GM18868 (cell line): Measurements from ENCODE around the gene TYMP.
A peak's percentile ranks its signal among the peaks of the same experiment; 100 is the strongest.

Experiments used
- ATAC-seq: cut with Tn5 transposase; IDR thresholded peaks from one replicate; pipeline ENCODE4 v1.9.1; 2021; ENCODE audit warnings: mild to moderate bottlenecking, moderate library complexity; ENCODE audit not compliant: unreplicated experiment

Gene TYMP, protein sequence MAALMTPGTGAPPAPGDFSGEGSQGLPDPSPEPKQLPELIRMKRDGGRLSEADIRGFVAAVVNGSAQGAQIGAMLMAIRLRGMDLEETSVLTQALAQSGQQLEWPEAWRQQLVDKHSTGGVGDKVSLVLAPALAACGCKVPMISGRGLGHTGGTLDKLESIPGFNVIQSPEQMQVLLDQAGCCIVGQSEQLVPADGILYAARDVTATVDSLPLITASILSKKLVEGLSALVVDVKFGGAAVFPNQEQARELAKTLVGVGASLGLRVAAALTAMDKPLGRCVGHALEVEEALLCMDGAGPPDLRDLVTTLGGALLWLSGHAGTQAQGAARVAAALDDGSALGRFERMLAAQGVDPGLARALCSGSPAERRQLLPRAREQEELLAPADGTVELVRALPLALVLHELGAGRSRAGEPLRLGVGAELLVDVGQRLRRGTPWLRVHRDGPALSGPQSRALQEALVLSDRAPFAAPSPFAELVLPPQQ

DNA sequence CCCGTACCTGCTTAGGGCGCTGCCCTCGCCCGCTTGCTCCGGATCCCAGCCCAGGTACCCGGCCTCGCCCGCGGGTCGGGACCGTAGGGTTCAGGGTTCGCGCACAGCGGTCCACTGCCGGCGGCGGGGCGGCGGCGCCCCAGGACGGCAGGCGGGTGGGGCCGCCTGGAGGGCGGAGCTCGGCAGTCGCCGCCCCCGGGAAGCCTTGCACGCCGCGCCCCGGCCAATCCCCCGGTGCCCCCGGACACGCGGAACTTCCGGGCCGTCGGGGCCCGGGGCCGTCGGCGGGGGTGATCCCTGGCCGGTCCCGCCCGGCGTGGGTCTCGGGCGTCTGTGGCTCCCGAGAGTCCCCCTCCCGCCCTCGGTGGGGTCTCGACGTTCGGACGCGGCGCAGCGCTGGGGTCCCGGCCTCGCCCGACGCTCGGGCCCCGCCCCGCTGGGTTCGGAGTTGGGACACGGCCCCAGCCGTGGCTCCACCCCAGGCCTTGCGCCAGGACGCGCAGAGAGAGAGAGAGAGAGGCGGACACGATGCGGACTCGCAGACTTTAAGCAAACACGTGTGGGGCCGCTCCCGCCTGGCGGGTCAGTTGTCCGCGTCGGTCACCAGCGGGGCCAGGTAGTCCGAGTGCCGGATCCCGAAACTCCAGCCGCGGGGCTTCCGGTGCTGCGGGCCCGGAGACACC is at the start of gene TYMP:
TSS of gene TYMP (minus strand) at position 116 of the 683 bp plus-strand sequence. CDS start 303 bp downstream, outside the sequence.
- peak; percentile 20 for ATAC-seq

- no peak for ATAC-seq
These were observed 49.0 kb upstream of the TYMP start for GRCh38 chr22:50578776-50579310.

DNA sequence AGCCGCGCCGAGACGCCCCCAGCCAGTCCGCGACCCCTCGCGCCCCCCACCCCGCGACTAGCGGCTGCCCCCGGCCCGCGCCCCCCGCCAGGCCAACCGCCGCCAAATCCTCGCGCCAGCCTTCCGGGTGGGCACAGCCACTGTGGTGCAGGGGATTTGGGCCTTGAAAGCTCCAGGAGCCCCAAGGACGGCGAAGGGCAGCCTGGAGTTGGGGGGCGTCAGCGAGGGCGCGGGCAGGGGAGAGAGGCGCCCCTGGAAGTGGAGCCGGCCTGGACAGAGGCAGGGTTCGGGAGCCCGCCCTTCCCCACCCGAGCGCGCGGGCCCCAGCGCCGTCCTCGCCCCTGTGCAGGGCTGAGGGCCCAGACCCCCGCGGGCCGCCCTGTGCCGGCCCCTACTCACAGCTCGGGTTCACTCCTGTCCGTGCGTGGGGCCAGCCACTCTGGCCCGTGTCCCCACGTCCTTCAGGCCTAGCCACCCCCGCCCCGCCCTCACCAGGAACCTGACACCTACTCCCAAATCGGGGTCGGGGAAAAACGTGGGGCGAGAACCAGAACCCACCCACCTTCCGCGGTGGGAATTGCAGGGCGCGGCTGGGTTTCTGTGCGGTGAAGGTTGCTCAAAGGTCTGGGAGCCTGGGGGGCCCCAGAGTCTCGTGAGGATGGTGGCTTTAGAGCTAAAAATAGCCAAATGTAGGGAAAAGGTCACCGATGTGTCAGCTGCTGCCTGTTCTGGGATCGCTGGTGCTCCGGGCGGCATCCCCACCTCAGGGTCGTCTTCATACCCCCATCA is 48.4 kb upstream of the TYMP start, which contains the start of gene CPT1B:
TSS of gene CPT1B (minus strand) at position 441 of the 789 bp plus-strand sequence. CDS start 512 bp downstream, outside the sequence.
- no peak for ATAC-seq

DNA sequence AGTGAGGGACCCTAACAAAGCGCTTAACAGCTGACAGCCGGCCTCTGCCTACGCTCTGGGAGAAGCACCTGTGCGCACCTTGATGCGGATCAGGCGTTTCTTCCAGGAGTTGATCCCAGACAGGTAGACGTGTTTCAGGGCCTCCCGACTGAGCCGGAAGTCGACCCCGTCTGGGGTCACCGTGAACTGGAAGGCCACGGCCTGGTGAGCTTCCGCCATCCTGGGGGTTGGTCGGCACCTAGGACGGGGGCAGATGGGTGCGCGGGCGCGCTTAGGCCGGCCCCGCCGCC is 47.8 kb upstream of the TYMP start:
- ATAC-seq: no peak

DNA sequence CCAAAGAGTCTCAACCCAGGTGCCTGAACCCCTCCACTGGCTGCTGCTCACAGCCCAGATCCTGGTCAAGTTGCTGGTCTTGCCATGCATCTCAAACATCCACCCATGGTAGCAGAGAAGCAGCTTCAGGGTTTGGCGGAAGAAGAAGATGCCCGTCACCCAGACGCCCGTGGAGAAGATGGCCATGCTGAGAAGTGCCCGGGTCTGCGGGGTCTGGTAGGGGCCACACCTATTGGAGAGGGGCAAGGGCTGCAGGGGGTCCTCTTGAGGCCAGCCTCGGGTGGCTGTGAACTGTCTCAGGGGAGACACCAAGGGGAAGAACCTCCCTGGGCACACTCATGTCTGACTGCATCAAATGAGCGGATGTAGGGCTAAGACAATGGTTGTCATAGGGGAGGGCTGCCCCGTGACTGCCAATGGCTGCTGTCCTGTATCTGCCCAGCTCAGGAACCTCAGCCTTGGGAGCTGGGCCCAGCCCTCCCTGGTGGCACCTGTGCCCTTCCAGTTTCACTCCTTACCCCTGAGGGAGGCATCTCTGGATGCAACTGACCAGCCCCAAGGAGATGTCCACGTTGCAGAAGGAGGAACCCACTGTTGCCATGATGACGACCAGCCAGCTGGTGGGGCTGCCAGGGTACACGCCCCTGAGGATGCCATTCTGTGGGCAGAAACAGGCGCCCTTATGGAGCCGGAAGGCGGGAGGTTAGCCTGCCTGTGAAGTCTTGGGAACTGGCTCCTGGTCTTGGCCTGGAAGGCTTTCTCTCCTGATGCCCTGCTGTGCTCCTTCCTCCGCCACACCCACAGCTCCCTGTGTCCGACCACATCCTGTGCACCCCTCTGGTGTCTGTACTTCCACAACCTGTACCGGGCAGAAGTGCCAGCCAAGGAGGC is 47.2 kb upstream of the TYMP start:
- no peak for ATAC-seq

DNA sequence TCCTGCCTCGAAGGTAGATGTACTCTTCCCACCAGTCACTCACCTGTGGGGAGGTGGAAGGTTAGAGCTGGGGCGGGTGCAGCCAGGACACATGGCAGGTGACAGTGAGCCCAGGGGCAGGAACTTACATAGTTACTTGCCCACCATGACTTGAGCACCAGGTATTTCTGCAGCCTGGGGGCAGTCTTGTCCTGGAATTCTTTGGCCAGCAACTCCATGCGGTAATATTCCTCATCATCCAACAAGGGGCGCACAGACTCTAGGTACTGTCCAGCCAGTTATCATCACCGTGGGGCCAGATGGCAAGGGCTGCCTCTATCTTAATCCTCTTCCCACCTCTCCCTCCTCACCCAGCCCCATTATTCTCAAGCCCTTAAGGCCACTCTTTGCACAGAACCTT is 46.3 kb upstream of the TYMP start:
- ATAC-seq: no peak

- ATAC-seq: no peak
These were observed 45.7 kb upstream of the TYMP start for GRCh38 chr22:50575426-50575941.

DNA sequence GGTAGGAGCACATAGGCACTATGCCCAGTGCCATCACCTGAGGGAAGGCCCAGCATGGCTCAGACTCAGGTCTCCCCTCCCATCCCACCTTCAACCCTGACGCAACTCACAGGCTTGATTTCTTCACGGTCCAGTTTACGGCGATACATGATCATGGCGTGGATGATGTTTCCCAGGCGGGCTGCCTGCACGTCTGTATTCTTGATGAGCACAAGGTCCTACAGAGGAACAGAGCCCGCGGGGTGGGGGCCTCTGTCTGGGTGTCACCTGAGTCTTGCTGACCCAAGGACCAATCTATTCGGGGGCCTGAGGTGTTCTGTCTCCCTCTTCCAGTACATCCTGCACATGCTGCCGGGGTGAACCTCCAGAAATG is 44.6 kb upstream of the TYMP start:
- no peak for ATAC-seq

GRCh38 chr22:50573491-50574382 is 43.9 kb upstream of the TYMP start:
- ATAC-seq: no peak

DNA sequence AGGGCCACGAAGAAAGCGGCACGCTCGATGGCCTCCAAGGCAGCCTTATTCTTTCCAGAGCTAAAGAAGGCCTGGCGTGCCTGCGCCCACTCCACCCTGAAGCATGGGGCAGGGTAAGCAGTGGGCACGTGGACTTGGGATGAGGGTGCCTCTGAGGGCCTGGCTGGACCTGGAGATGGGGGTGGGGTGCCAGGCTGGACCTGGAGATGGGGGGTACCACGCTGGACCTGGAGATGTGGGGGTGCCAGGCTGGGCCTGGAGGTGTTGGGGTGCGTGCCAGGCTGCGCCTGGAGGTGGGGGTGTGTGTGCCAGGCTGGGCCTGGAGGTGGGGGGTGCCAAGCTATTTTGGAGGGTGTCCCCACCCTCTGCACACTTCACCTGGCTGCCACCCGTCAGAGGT is 43.2 kb upstream of the TYMP start:
- ATAC-seq: no peak

DNA sequence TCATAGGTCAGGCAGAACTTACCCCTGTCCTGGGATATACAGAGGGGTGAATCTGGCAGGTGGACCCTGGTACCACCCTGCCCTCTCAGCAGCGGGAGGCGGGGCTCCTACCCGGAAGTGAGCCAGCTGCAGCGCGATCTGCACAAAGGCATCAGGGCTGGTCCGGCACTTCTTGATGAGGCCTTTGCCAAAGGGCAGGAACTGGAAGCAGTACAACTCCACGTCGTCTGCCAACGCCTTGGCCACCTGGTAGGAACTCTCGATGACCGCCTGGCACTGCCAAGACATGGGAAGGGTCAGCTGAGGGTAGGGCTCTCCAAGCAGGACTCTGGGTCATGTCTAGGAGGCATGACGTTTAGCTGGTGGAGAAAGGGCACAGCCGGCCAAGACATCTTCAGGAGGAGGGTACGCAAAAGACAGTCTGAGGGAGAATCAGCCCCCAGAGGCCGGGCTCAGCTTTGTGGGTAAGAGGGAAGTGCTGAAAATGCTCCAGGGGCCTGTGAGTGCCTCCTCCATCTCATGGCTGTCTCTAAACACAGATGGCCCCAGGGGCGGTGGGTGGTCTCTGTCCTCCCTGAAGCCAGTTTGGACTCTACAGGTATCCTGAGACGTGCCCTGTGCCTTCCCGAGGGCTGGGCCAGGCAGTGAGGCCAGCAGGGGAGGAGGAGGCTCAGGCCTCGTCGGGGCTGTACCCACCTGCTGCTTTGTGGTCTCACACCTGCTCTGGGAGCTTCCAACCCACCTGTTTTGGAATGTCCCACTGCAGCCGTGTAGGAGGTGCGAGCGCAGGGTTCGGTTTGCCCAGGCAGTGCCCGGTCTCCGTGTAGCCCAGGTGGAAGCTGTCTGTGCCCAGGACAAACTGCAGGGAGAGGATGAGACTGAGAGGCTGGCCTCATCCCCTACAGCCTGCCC is 41.7 kb upstream of the TYMP start:
- no peak for ATAC-seq

GRCh38 chr22:50570861-50571260 is 41.0 kb upstream of the TYMP start:
- no peak for ATAC-seq

GRCh38 chr22:50569896-50570535 is 40.2 kb upstream of the TYMP start:
- no peak for ATAC-seq

DNA sequence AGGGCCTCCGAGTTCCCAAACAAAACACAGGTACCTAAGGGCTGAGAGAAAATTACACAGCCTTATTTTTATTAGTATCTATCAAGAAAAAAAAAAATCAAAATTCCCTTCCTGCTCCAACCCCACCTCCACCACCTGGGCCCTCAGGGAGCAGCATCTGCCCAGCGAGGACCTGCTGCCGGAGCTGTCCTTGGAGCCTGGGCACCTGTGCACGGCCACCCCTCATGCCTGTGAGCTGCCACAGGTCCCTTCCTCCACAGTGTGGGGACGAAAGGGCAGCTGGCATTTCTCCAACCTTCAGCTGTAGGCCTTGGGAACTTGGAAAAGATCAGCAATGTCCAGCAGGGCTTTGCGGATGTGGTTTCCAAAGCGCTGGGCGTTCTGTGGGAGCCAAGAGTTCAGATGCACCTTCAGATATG is 39.2 kb upstream of the TYMP start:
- ATAC-seq: no peak

- ATAC-seq: no peak
These were observed 38.8 kb upstream of the TYMP start for GRCh38 chr22:50568626-50569025.

- no peak for ATAC-seq
These were observed 38.0 kb upstream of the TYMP start for GRCh38 chr22:50567721-50568252.

GRCh38 chr22:50564289-50564688 is 34.5 kb upstream of the TYMP start:
- ATAC-seq: no peak
